Esophagus muscularis mucosa (tissue), 4 donors: ENCODE results near the gene GRWD1.

Experiments used
- EP300 ChIP-seq: sonication (generic); formaldehyde crosslinking; IDR thresholded peaks from one replicate; pipeline ENCODE4 v1.6.1; 2017; ENCODE audit warnings: antibody characterized with exemption
- POLR2A ChIP-seq: fragments of 450-650 bp; IDR thresholded peaks from one replicate; pipeline ENCODE4 v1.6.1; 2017; ENCODE audit warnings: antibody characterized with exemption, moderate library complexity, mild to moderate bottlenecking, low read depth
- TF ChIP-seq, protein P1 (sequence below), 3 experiments: fragments of 200-600 bp in 2 of 3; fragments of 450-650 bp in 1 of 3; sonication (generic) in 2 of 3; IDR thresholded peaks; one replicate each; pipeline ENCODE4 v1.5.1; 2017 to 2019; ENCODE audit warnings: antibody characterized with exemption in 3 of 3, mild to moderate bottlenecking in 2 of 3, moderate library complexity in 1 of 3

- TF ChIP-seq, protein P1, sequence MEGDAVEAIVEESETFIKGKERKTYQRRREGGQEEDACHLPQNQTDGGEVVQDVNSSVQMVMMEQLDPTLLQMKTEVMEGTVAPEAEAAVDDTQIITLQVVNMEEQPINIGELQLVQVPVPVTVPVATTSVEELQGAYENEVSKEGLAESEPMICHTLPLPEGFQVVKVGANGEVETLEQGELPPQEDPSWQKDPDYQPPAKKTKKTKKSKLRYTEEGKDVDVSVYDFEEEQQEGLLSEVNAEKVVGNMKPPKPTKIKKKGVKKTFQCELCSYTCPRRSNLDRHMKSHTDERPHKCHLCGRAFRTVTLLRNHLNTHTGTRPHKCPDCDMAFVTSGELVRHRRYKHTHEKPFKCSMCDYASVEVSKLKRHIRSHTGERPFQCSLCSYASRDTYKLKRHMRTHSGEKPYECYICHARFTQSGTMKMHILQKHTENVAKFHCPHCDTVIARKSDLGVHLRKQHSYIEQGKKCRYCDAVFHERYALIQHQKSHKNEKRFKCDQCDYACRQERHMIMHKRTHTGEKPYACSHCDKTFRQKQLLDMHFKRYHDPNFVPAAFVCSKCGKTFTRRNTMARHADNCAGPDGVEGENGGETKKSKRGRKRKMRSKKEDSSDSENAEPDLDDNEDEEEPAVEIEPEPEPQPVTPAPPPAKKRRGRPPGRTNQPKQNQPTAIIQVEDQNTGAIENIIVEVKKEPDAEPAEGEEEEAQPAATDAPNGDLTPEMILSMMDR (IDR thresholded peaks at IDR 0.05) = no peak
- TF ChIP-seq POLR2A (no peak), EP300 (no peak)
These were observed 39.9 kb upstream of the GRWD1 start for GRCh38 chr19:48405850-48406249.
